ENCODE measurements around the gene LILRA5.

DNA sequence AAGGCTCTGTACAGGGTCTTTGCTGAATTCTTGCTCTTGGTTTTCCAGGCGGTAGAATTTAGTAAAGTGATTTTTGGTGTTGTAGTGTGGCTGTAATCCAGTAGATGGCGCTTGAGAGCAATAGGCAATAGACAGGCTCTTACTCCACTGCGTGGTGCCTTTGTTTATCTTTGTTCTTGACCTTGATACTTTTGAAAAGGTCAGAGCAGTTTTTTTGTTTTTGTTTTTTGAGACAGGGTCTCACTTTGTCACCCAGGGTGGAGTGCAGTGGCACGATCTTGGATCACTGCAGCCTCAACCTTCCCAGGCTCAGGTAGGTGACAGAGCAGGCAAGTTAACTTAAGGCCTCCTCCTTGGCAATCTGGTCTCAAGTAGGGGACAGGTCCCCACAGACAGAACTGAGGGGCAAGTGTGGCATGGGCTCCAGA lies 12.2 kb upstream of the LILRA5 start:
- TF ChIP-seq EZH2 (IDR thresholded peaks at IDR 0.05; ENCODE audit: borderline replicate concordance, insufficient read depth, low read length, poor library complexity, severe bottlenecking) (no peak), EP300 (conservative IDR thresholded peaks at IDR 0.05; ENCODE audit: poor library complexity, severe bottlenecking) (no peak), POLR2AphosphoS5 (IDR thresholded peaks at IDR 0.05) (no peak), TAF1 (IDR thresholded peaks at IDR 0.05; ENCODE audit: low read depth) (no peak)
- TF ChIP-seq, protein P1, sequence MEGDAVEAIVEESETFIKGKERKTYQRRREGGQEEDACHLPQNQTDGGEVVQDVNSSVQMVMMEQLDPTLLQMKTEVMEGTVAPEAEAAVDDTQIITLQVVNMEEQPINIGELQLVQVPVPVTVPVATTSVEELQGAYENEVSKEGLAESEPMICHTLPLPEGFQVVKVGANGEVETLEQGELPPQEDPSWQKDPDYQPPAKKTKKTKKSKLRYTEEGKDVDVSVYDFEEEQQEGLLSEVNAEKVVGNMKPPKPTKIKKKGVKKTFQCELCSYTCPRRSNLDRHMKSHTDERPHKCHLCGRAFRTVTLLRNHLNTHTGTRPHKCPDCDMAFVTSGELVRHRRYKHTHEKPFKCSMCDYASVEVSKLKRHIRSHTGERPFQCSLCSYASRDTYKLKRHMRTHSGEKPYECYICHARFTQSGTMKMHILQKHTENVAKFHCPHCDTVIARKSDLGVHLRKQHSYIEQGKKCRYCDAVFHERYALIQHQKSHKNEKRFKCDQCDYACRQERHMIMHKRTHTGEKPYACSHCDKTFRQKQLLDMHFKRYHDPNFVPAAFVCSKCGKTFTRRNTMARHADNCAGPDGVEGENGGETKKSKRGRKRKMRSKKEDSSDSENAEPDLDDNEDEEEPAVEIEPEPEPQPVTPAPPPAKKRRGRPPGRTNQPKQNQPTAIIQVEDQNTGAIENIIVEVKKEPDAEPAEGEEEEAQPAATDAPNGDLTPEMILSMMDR (IDR thresholded peaks at IDR 0.05; ENCODE audit: poor library complexity, severe bottlenecking) = peak; percentile 74
- TF ChIP-seq, protein P2, sequence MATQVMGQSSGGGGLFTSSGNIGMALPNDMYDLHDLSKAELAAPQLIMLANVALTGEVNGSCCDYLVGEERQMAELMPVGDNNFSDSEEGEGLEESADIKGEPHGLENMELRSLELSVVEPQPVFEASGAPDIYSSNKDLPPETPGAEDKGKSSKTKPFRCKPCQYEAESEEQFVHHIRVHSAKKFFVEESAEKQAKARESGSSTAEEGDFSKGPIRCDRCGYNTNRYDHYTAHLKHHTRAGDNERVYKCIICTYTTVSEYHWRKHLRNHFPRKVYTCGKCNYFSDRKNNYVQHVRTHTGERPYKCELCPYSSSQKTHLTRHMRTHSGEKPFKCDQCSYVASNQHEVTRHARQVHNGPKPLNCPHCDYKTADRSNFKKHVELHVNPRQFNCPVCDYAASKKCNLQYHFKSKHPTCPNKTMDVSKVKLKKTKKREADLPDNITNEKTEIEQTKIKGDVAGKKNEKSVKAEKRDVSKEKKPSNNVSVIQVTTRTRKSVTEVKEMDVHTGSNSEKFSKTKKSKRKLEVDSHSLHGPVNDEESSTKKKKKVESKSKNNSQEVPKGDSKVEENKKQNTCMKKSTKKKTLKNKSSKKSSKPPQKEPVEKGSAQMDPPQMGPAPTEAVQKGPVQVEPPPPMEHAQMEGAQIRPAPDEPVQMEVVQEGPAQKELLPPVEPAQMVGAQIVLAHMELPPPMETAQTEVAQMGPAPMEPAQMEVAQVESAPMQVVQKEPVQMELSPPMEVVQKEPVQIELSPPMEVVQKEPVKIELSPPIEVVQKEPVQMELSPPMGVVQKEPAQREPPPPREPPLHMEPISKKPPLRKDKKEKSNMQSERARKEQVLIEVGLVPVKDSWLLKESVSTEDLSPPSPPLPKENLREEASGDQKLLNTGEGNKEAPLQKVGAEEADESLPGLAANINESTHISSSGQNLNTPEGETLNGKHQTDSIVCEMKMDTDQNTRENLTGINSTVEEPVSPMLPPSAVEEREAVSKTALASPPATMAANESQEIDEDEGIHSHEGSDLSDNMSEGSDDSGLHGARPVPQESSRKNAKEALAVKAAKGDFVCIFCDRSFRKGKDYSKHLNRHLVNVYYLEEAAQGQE (IDR thresholded peaks at IDR 0.05; ENCODE audit: borderline replicate concordance) = no peak
